ENCODE measurements around the gene HSBP1L1.

GRCh38 chr18:79916546-79917168, 47.8 kb upstream of the HSBP1L1 start:
- TF ChIP-seq CTCF (IDR thresholded peaks at IDR 0.05) (no peak), POLR2A (IDR thresholded peaks at IDR 0.05) (no peak)
